Mucosa of rectum (tissue), 2 donors: ENCODE results near the gene TMOD3.
"Not testable (repeated sequence)": the region's sequence is repeated elsewhere in the genome, so short reads cannot be mapped to it uniquely, and the experiment has no call there.

Experiments used
- H3K27ac ChIP-seq, 2 donors: one replicate each; pipeline ENCODE4 v1.7.0; 2013; ENCODE audit warnings: inconsistent platforms in 2 of 2, low read depth in 2 of 2, low read length in 2 of 2
- H3K27me3 ChIP-seq, 2 donors: one replicate each; pipeline ENCODE4 v1.7.0; 2013; ENCODE audit warnings: low read length in 2 of 2; ENCODE audit not compliant: control insufficient read depth in 2 of 2, insufficient read depth in 2 of 2
- H3K36me3 ChIP-seq, 2 donors: one replicate each; pipeline ENCODE4 v1.7.0; 2013; ENCODE audit warnings: low read length in 2 of 2; ENCODE audit not compliant: control insufficient read depth in 2 of 2, insufficient read depth in 2 of 2
- H3K4me1 ChIP-seq, 2 donors: one replicate each; pipeline ENCODE4 v1.7.0; 2013; ENCODE audit warnings: low read length in 2 of 2, mild to moderate bottlenecking in 1 of 2; ENCODE audit not compliant: control insufficient read depth in 2 of 2, insufficient read depth in 2 of 2
- H3K4me3 ChIP-seq, 2 donors: one replicate each; pipeline ENCODE4 v1.7.0; 2013; ENCODE audit warnings: low read length in 2 of 2
- H3K9ac ChIP-seq, 2 donors: one replicate each; pipeline ENCODE4 v1.7.0; 2013; ENCODE audit warnings: low read length in 2 of 2, low read depth in 1 of 2, mild to moderate bottlenecking in 1 of 2
- H3K9me3 ChIP-seq, 2 donors: one replicate each; pipeline ENCODE4 v1.7.0; 2013; ENCODE audit warnings: low read length in 2 of 2; ENCODE audit not compliant: control insufficient read depth in 2 of 2
- donor health status: healthy.
- donor health status: Normal muscosa, but diverticular disease.

The TMOD3 gene

DNA sequence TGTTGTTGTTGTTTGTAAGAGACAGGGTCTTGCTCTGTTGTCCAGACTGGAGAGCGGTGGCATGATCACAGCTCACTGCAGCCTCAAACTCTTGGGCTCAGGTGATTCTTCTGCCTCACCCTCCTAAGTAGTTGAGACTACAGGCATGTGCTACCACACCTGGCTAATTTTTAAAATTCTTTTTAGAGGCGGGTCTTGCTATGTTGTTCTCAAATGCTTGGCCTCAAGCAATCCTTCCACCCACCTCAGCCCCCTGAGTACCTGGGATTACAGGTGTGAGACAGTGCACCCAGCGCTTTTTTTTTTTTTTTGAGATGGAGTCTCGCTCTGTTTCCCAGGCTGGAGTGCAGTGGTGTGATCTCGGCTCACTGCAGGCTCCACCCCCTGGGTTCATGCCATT, 46.7 kb downstream of the TMOD3 start:
- Histone ChIP-seq H3K27me3 (no peaks in the 10 kb centered on the region), H3K9ac (no peak overlapping the region), H3K27ac (no peak overlapping the region), H3K4me1 (peaks cover 16 to 28% of the 10 kb centered on the region in 2 donors), H3K9me3 (no peaks in the 10 kb centered on the region), H3K4me3 (no peak overlapping the region), H3K36me3 (peaks cover 7 to 11% of the 10 kb centered on the region in 2 donors)

DNA sequence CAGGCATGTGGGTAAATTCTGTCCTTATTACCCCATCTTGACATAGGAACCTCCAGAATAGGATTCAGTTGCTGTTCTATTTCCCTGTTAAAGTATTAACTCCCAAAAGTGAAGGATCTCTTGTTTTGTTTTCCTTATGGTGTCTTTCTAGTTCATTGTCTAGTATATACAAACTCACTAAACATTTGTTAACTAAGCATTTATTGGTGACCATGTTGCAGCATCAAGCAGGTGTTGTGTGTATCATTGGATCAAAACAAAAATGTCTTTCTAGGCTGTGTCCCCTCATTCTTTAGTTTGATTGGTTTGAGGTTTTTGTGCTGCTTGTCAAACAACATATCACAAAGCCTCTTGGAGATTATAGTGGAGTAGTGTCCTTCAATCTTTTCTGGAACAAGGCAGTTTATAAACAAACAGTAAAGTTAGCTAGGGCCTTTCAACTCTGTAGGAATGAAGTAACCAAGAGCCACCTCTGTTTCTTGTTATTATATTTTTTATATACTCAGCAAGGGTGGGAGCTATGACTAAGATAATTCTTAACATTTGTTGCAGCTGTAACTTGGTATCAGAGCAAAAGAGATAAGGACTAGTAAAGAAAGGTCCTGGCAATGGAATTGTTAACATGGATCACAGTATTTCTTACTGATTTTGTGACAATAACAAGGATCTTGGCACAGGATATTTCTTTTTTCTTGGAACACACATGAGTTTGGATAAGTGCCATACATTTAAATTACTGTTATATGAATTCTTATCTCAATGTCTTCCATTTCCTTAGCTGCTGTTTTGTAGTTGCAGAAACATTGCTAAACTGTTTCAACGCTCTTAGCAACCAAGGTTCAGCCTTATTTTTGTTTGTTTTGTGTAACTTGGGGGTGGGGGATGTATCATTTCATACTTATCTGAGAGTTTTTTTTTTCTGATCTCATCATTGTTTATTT, 49.3 kb downstream of the TMOD3 start:
- Histone ChIP-seq H3K4me1 (peaks cover 16 to 28% of the 10 kb centered on the region in 2 donors), H3K36me3 (peaks cover 0 to 2% of the 10 kb centered on the region in 2 donors), H3K27me3 (no peaks in the 10 kb centered on the region), H3K27ac (peak overlapping the region; percentile 0 to 64), H3K4me3 (no peak overlapping the region), H3K9me3 (no peaks in the 10 kb centered on the region), H3K9ac (no peak overlapping the region)

DNA sequence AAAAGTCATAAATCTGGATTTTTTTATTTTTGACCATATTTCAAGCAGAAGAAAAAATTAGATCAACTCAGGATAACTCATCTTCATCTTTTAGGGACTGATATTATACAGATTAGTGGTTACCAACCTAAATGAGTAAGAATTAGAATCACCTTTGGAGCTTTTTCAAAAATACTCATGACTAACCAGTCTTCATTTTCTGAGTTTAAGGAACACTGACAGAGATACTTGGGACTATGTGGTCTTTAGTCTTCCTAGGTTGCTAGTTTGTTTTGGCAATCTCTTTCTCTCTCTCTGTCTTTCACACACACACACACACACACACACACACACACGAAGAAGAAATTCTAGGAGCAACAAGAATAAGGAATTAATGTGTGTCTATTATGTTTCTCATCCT, 50.1 kb downstream of the TMOD3 start:
- Histone ChIP-seq H3K27ac (peak overlapping the region in 1 of 2 donors; percentile 5), H3K36me3 (peaks cover 0 to 2% of the 10 kb centered on the region in 2 donors), H3K9me3 (no peaks in the 10 kb centered on the region), H3K4me1 (peaks cover 16 to 24% of the 10 kb centered on the region in 2 donors), H3K9ac (no peak overlapping the region), H3K4me3 (no peak overlapping the region), H3K27me3 (no peaks in the 10 kb centered on the region)

DNA sequence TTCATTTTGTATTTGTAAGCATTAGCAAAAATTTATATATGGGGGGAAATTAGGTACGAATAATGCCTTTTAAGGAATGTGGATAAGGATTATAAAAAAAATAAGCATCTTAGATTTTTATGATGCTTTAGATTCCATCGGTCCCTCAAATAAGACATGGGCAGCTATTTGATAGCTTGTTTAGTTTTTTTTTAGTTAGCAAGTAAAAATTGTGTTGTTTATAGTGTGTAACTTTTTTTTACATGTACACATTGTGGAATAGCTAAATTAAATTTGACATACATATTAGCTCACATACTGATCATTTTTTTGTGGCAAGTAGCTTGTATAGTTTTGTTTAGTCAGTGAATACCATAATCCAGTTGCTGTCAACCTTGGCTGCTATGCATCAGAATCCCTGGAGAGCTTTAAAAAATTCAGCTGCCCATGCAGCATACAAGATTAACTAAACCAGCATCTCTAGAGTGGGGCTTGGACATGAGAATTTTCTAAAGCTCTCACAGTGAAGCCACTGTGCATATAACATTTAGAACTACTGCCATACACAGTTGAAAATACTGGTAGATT, 53.9 kb downstream of the TMOD3 start:
- Histone ChIP-seq H3K36me3 (peaks cover 0 to 2% of the 10 kb centered on the region in 2 donors), H3K9me3 (no peaks in the 10 kb centered on the region), H3K4me1 (peaks cover 5 to 10% of the 10 kb centered on the region in 2 donors), H3K9ac (no peak overlapping the region), H3K27ac (no peak overlapping the region), H3K27me3 (no peaks in the 10 kb centered on the region), H3K4me3 (no peak overlapping the region)

DNA sequence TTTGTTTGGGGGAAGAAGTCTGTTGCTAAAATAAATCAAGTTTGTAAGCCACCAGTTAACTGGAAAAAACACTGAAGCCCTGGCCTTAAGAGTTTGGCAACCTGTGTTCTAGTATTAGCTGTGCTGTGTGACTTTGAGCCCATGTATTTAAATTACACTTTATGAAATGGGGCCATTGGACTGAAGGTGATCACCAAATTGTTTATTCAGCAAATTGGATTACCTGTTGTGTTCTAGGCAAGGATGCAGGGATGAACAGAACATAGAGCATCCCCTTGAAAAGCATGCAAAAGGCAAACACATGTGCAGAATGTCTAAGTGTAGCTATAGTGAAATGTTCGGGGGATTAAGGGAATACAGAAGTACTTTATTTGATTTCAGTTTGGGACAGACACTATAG, 54.6 kb downstream of the TMOD3 start:
- Histone ChIP-seq H3K27me3 (no peaks in the 10 kb centered on the region), H3K36me3 (peaks cover 0 to 2% of the 10 kb centered on the region in 2 donors), H3K9ac (no peak overlapping the region), H3K4me1 (peaks cover 2 to 5% of the 10 kb centered on the region in 2 donors), H3K9me3 (no peaks in the 10 kb centered on the region), H3K27ac (no peak overlapping the region), H3K4me3 (no peak overlapping the region)

DNA sequence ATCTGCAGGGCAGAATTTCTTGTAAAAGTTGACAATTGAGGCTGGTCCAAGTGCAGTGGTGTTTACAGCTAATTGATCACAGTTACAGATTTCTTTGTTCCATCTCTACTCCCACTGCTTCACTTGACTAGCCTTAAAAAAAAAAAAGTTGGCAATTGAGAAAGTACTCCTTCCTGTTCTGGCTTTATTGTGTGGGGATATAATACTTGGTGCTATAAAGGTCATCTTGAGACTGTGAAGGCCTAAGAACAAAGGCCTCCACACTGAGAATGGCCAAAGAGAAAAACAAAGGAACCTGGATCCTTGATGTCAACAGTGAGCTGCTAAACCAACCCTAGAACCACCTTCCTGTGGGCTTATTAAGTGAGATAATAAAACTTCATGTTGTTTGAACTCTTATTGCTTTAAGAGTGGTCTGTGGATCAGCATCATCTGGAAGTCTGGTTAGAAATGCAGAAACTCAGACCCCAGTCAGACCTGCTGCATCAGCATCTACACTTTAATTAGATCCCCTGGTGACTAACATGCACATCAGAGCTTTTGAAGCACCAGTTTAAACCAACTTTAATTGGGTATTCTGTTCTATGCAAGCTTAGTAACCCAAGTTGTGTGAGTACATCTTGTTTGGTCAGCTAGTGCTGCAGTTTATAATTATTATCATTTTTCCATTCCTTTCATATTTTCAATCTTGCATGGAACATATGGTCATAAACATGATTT, 55.2 kb downstream of the TMOD3 start:
- H3K4me1 ChIP-seq: peaks cover 0 to under 1% of the 10 kb centered on the region in 2 donors
- no peak overlapping the region for H3K27ac ChIP-seq
- H3K4me3 ChIP-seq: no peak overlapping the region
- H3K9me3 ChIP-seq: no peaks in the 10 kb centered on the region
- H3K36me3 ChIP-seq: peaks cover 0 to 6% of the 10 kb centered on the region in 2 donors
- H3K27me3 ChIP-seq: no peaks in the 10 kb centered on the region
- no peak overlapping the region for H3K9ac ChIP-seq

DNA sequence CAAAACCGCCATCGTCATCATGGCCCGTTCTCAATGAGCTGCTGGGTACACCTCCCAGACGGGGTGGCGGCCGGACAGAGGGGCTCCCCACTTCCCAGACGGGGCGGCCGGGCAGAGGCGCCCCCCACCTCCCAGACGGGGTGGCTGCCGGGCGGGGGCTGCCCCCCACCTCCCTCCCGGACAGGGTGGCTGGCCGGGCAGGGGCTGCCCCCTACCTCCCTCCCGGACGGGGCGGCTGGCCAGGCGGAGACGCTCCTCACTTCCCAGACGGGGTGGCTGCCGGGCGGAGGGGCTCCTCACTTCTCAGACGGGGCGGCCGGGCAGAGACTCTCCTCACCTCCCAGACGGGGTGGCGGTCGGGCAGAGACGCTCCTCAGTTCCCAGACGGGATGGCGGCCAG, 56.3 kb downstream of the TMOD3 start:
- not testable (repeated sequence) for H3K4me1 ChIP-seq, H3K9ac ChIP-seq, H3K36me3 ChIP-seq, H3K4me3 ChIP-seq, H3K9me3 ChIP-seq, H3K27ac ChIP-seq, H3K27me3 ChIP-seq

DNA sequence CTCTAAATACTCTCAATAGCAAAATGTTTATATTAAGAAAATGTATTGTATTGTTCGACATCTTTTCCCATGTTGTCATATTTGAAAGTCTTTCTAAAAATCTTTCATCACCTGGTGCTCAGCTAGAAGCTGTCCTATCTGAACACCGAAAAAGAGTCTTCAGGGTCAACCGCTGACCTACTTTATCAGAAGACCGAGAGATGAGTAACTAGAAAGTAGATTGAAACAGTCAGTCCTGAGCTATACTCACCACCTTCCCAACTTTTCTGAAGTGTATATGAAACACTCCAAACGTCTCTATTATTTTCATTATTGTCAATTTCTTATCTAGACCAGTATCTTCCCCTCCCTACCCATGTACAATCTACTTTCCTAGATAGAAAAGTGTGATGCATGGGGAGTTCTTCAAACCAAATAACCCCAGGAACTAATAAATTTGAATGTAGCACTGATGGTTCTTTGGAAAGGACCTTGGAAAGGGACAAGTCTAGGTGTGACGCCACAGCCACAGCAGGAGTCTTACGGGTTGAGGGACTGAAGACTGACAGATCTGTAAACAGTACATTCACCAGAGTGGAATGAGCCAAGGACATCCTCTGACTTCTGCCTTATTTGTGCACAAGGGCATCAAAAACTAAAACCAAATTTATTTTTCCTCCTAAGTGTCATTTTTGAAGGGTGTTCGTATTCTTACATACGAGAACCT, 58.6 kb downstream of the TMOD3 start:
- Histone ChIP-seq H3K4me3 (no peak overlapping the region), H3K9ac (no peak overlapping the region), H3K27ac (no peak overlapping the region), H3K9me3 (no peaks in the 10 kb centered on the region), H3K36me3 (peaks cover 10 to 12% of the 10 kb centered on the region in 2 donors), H3K27me3 (no peaks in the 10 kb centered on the region), H3K4me1 (no peaks in the 10 kb centered on the region)

DNA sequence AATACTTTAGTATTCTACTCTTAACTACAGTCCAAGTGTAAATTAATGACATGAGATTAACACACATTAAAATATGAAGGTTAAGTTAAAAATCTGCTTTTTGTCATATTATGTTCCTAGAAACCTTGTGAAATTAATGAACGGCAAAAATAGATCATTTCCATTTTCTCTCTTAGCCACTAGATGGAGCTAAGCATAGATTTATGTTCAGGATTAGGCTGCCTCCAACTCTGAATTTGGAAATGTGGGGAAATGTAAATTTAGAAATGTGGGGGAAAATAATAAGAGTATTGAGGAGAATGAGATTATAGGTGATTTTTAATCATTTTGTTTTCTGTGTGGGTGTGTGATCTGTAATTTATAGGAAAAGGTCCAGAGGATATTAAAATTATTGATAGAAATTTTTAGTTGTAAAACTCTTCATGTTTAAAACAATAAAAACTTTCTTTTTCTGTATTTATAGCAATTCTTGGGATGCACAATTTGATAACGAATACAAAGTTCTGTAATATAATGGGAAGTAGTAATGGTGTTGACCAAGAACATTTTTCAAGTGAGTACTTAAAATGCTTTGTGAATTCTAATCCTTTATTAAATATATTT, 59.2 kb downstream of the TMOD3 start:
- Histone ChIP-seq H3K4me1 (no peaks in the 10 kb centered on the region), H3K36me3 (peaks cover 11 to 12% of the 10 kb centered on the region in 2 donors), H3K9me3 (no peaks in the 10 kb centered on the region), H3K27ac (no peak overlapping the region), H3K4me3 (no peak overlapping the region), H3K9ac (no peak overlapping the region), H3K27me3 (no peaks in the 10 kb centered on the region)
